ENCODE data around the gene SSTR4. TPM values are rescaled to one million over a fixed set of nuclear protein-coding genes. Genes with fewer than 3 reads are reported as not detected.

The SSTR4 gene
- total RNA-seq, 1 donor from 2014 or later, result not detected

DNA sequence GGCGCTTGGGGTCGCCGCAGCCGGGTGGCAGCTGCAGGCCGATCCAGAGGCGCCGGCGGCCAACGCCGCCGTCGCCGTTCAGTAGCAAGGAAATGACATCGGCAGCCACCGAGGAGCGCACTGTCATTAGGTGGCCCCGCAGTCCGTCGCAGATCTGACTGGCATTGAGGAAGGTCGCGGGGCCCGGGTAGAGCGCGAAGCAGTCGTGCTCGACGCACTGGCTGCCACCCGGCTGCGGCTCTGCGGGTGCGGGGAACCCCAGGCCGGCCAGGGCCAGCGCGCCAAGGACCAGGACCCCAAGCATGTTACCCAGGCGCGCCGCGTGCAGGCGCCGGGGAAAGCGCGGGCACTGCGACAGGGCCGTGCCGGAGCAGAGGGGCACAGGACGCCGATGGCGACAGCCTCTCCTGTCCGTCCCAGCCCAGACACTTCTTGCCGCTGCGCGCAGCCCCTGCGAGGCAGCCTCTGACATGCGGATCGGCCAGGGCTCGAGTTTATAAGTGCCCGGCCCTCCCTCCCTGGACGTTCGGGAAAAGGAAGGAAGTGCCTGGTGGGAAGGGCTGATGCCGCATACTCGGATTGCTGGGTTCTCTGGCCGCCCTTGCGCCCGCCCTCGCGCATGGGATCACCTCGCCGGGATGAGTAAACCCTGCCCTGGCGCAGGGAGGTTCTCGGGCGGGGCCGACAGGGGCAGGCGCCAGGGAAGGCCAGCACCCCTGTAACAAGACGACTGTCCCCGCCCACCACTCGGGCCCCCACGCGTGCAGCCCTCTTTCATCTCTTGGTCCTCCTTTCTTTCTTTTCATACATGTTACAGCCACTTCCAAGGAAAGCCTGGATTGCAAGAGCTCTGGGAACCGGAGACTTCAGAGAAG lies 14.3 kb downstream of the SSTR4 start, which contains the start of gene THBD:
Gene THBD, minus strand, starts transcription at position 472 of the 875 bp plus-strand sequence. Its CDS starts 168 bp downstream, at position 304.
- H3K9me3 ChIP-seq (ENCODE audit: control insufficient read depth in 3 of 3, low read length in 3 of 3), result no peaks in the 10 kb centered on the region
- no peaks in the 10 kb centered on the region for H3K27me3 ChIP-seq (ENCODE audit: control insufficient read depth in 3 of 3, insufficient read depth in 3 of 3, low read length in 3 of 3)
- peak within 1 kb of the TSS; percentile 91 to 99 (median 98) for H3K9ac ChIP-seq (ENCODE audit: low read depth in 1 of 3, low read length in 3 of 3)
- H3K4me3 ChIP-seq (ENCODE audit: low read length in 3 of 3), result peak within 1 kb of the TSS; percentile 77 to 93 (median 86)
- peak within 1 kb of the TSS; percentile 94 for H3K27ac ChIP-seq (ENCODE audit: low read depth, low read length)
- H3K4me1 ChIP-seq (ENCODE audit: control insufficient read depth in 3 of 3, insufficient read depth in 3 of 3, low read length in 3 of 3), result peaks cover 49 to 70% (median 61%) of the 10 kb centered on the region in 3 donors
- peaks cover 0 to 4% (median 0%) of the 10 kb centered on the region in 3 donors for H3K36me3 ChIP-seq (ENCODE audit: control insufficient read depth in 3 of 3, insufficient read depth in 3 of 3, low read length in 3 of 3)

DNA sequence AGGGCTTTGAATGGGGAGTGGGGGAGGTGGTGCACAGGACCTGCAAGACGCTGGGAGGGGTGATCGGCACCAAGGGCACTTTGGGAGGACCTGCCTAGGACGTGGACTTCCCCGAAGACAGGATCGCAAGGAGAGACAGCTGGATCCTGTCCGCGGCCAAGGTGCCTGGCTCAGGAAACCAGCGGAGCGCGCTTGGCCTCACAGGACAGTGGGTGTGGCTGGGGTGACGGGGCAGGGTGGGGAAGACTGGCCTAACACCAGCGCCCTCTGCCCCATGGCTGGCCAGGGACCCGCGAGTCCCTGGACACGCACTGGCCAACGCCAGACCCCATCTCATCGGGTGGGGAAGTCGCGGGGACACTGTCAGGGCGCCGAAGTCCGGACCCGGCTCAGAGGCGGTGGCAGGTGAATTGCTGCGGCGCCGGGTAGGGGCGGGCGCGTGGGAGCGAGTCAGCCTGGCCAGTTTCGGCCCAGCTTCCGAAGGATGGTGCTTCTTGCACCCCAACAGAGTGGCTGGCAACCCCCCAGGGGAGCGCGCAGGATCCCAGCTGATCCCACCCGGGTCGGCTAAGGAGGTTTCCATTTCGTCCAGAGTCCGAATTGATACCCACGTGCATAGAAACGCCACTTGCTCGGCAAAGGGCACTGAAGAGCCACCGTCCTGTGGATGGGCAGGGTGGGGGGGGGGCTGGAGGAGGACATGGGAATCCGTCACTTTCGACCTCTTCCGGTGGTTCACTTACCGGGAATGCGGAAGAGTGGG lies 15.1 kb downstream of the SSTR4 start:
- peak overlapping the region; percentile 94 for H3K27ac ChIP-seq (ENCODE audit: low read depth, low read length)
- H3K4me1 ChIP-seq (ENCODE audit: control insufficient read depth in 3 of 3, insufficient read depth in 3 of 3, low read length in 3 of 3), result peaks cover 49 to 65% (median 57%) of the 10 kb centered on the region in 3 donors
- H3K27me3 ChIP-seq (ENCODE audit: control insufficient read depth in 3 of 3, insufficient read depth in 3 of 3, low read length in 3 of 3), result no peaks in the 10 kb centered on the region
- H3K9ac ChIP-seq (ENCODE audit: low read depth in 1 of 3, low read length in 3 of 3), result peak overlapping the region; percentile 91 to 99 (median 98)
- H3K4me3 ChIP-seq (ENCODE audit: low read length in 3 of 3), result peak overlapping the region; percentile 77 to 93 (median 86)
- peaks cover 0 to 4% (median 0%) of the 10 kb centered on the region in 3 donors for H3K36me3 ChIP-seq (ENCODE audit: control insufficient read depth in 3 of 3, insufficient read depth in 3 of 3, low read length in 3 of 3)
- H3K9me3 ChIP-seq (ENCODE audit: control insufficient read depth in 3 of 3, low read length in 3 of 3), result no peaks in the 10 kb centered on the region

DNA sequence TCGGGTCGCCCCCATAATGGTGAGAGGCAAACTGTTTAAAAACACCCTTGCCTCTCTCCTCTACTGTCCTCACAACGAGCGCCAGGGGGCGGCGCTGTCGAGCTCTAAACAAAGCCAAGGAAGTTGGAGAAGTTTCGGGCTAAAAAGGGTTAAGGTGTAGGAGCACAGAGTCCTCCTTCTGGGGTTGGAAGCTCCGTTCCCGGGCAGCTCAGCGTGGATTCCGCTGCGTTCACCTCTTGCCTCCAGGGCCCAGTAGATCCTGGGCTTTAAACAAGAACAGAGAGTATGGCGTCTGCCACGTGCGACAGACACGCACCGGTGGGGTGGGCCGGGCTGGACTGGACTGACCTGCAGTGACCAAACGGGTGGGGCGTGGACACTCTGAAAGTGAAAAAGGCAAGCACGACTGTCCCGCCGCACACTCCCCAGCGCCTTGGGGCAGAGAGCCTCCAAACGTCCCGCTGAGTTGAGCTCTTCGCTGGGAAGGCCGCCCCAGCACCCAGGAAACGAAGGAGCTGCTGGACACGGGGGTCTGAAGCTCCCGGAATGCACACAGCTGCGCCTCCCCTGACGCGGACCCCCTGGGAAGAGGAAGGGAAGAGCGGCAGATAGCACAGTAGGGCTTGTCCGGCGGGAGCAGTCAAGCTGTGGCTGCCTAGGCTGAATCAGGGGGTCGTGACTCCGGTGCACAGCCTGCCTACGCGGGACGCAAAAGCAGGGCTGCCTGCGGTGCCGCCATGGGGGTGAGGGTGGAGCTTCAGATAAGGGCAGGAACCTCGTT lies 15.9 kb downstream of the SSTR4 start:
- H3K27me3 ChIP-seq (ENCODE audit: control insufficient read depth in 3 of 3, insufficient read depth in 3 of 3, low read length in 3 of 3), result no peaks in the 10 kb centered on the region
- peak overlapping the region; percentile 77 to 93 (median 86) for H3K4me3 ChIP-seq (ENCODE audit: low read length in 3 of 3)
- peaks cover 0 to 4% (median 0%) of the 10 kb centered on the region in 3 donors for H3K36me3 ChIP-seq (ENCODE audit: control insufficient read depth in 3 of 3, insufficient read depth in 3 of 3, low read length in 3 of 3)
- no peaks in the 10 kb centered on the region for H3K9me3 ChIP-seq (ENCODE audit: control insufficient read depth in 3 of 3, low read length in 3 of 3)
- peak overlapping the region; percentile 94 for H3K27ac ChIP-seq (ENCODE audit: low read depth, low read length)
- peaks cover 48 to 62% (median 50%) of the 10 kb centered on the region in 3 donors for H3K4me1 ChIP-seq (ENCODE audit: control insufficient read depth in 3 of 3, insufficient read depth in 3 of 3, low read length in 3 of 3)
- peak overlapping the region; percentile 91 to 99 (median 98) for H3K9ac ChIP-seq (ENCODE audit: low read depth in 1 of 3, low read length in 3 of 3)

DNA sequence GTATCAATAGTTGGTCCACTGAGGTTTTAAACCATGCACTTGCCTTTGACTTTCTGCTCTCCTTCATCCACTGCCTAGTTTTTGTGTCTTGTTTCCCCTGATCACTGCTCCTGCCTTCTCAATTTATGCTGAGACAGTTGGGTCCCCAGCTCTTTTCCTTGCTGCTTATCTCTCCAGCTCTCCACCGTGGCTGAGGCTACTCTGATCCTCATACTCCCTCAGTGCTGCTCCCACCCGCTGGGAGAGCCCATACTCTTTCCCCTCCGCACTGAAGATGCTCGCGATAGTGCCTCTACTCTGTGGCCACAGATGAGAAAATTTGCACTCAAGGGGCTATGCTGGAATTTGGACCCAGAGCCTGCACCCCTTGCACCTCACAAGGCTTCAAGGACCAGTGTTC lies 17.8 kb downstream of the SSTR4 start:
- no peak overlapping the region for H3K4me3 ChIP-seq (ENCODE audit: low read length in 3 of 3)
- H3K27me3 ChIP-seq (ENCODE audit: control insufficient read depth in 3 of 3, insufficient read depth in 3 of 3, low read length in 3 of 3), result no peaks in the 10 kb centered on the region
- H3K9ac ChIP-seq (ENCODE audit: low read depth in 1 of 3, low read length in 3 of 3), result no peak overlapping the region
- no peak overlapping the region for H3K27ac ChIP-seq (ENCODE audit: low read depth, low read length)
- H3K4me1 ChIP-seq (ENCODE audit: control insufficient read depth in 3 of 3, insufficient read depth in 3 of 3, low read length in 3 of 3), result peaks cover 30 to 44% (median 31%) of the 10 kb centered on the region in 3 donors
- peaks cover 0 to 2% (median 0%) of the 10 kb centered on the region in 3 donors for H3K36me3 ChIP-seq (ENCODE audit: control insufficient read depth in 3 of 3, insufficient read depth in 3 of 3, low read length in 3 of 3)
- no peaks in the 10 kb centered on the region for H3K9me3 ChIP-seq (ENCODE audit: control insufficient read depth in 3 of 3, low read length in 3 of 3)

DNA sequence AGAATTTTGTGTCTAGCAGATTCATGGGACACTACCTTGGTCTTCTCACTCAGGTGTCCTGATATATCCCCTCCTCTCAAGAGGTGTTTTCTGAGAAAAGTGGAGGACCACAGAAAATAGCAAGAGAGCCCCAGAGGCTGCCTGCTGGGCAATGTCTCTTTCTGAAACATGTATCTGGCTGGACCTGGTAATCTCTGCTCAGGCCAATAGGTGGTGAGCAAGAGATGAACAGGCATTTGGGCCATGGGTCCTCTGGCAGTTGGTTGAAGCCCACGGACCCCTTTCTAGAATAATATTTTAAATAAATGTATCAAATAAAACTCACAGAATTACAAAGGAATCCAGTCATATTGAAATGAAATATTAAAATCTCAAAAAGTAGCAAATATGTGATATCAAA lies 23.1 kb downstream of the SSTR4 start:
- H3K27ac ChIP-seq (ENCODE audit: low read depth, low read length), result no peak overlapping the region

DNA sequence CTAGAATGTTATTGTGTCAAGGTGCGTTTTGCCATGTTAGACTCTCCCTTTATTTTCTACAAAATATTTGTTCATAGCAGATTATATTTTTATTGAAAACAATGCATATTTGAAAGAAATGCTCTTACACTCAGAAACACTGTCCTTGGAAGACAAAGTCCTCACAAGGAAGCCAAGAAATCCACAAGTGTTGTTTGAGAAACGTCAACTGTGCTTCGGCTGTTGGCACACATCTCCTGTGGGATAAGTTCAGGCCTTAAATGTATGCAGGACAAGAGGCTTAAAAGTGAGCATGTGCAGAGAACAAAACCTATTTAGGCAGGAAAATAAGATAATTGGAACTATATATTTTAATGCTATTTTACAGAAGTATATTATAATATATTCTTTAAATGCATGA lies 23.9 kb downstream of the SSTR4 start:
- no peaks in the 10 kb centered on the region for H3K36me3 ChIP-seq (ENCODE audit: control insufficient read depth in 3 of 3, insufficient read depth in 3 of 3, low read length in 3 of 3)
- H3K4me1 ChIP-seq (ENCODE audit: control insufficient read depth in 3 of 3, insufficient read depth in 3 of 3, low read length in 3 of 3), result peaks cover 21 to 37% (median 27%) of the 10 kb centered on the region in 3 donors

More for the DNA sequence above, 23.1 kb downstream of the SSTR4 start:
- H3K9ac ChIP-seq (ENCODE audit: low read depth in 1 of 3, low read length in 3 of 3), result no peak overlapping the region
- peaks cover 21 to 32% (median 27%) of the 10 kb centered on the region in 3 donors for H3K4me1 ChIP-seq (ENCODE audit: control insufficient read depth in 3 of 3, insufficient read depth in 3 of 3, low read length in 3 of 3)
- no peaks in the 10 kb centered on the region for H3K27me3 ChIP-seq (ENCODE audit: control insufficient read depth in 3 of 3, insufficient read depth in 3 of 3, low read length in 3 of 3)
- no peaks in the 10 kb centered on the region for H3K9me3 ChIP-seq (ENCODE audit: control insufficient read depth in 3 of 3, low read length in 3 of 3)
- H3K4me3 ChIP-seq (ENCODE audit: low read length in 3 of 3), result no peak overlapping the region
- no peaks in the 10 kb centered on the region for H3K36me3 ChIP-seq (ENCODE audit: control insufficient read depth in 3 of 3, insufficient read depth in 3 of 3, low read length in 3 of 3)

DNA sequence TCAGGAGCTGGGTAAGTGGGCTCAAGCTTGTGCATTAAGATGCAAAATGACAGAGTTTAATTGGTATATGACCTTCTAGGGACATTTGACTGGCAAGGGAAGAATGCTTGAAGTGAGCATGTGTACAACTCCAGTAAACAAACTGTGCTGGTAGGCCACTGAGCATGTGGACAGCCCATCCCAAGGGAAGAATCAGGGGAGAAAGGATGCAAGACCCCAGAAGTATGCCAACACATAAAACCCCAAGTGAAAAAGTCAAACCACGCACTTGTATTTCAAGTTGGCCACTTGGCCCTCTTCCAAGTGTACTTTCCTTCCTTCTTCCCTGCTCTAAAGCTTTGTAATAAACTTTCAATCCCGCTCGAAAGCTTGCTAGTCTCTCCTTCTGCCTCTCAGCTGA lies 24.7 kb downstream of the SSTR4 start:
- Histone ChIP-seq H3K27me3 (ENCODE audit: control insufficient read depth in 3 of 3, insufficient read depth in 3 of 3, low read length in 3 of 3) (no peaks in the 10 kb centered on the region), H3K9me3 (ENCODE audit: control insufficient read depth in 3 of 3, low read length in 3 of 3) (no peaks in the 10 kb centered on the region), H3K27ac (ENCODE audit: low read depth, low read length) (no peak overlapping the region), H3K9ac (ENCODE audit: low read depth in 1 of 3, low read length in 3 of 3) (no peak overlapping the region), H3K4me1 (ENCODE audit: control insufficient read depth in 3 of 3, insufficient read depth in 3 of 3, low read length in 3 of 3) (peaks cover 21 to 38% (median 27%) of the 10 kb centered on the region in 3 donors), H3K36me3 (ENCODE audit: control insufficient read depth in 3 of 3, insufficient read depth in 3 of 3, low read length in 3 of 3) (no peaks in the 10 kb centered on the region), H3K4me3 (ENCODE audit: low read length in 3 of 3) (no peak overlapping the region)

More for the DNA sequence above, 23.9 kb downstream of the SSTR4 start:
- no peak overlapping the region for H3K27ac ChIP-seq (ENCODE audit: low read depth, low read length)
- H3K4me3 ChIP-seq (ENCODE audit: low read length in 3 of 3), result no peak overlapping the region
- H3K9me3 ChIP-seq (ENCODE audit: control insufficient read depth in 3 of 3, low read length in 3 of 3), result no peaks in the 10 kb centered on the region
- no peaks in the 10 kb centered on the region for H3K27me3 ChIP-seq (ENCODE audit: control insufficient read depth in 3 of 3, insufficient read depth in 3 of 3, low read length in 3 of 3)
- no peak overlapping the region for H3K9ac ChIP-seq (ENCODE audit: low read depth in 1 of 3, low read length in 3 of 3)

DNA sequence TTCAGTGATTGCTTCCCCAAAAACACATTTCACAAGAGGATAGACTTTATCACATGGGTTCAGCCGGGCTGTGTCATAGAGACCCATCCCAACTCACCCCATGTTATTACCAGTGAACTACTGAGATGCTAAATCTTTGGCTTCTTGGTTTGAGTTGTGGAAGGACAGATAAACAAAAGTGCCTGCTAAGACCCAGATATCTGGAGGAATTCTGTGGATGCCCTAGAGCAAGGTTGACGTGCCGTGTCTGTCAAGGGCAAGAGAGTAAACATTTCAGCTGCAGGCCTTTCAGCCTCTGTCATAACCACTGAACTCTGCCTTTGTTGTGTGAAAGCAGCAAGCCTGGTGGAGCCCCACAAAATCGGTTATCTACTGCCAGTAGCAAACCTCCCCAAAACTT lies 25.5 kb downstream of the SSTR4 start:
- H3K4me3 ChIP-seq (ENCODE audit: low read length in 3 of 3), result no peak overlapping the region
- no peaks in the 10 kb centered on the region for H3K36me3 ChIP-seq (ENCODE audit: control insufficient read depth in 3 of 3, insufficient read depth in 3 of 3, low read length in 3 of 3)
- no peaks in the 10 kb centered on the region for H3K9me3 ChIP-seq (ENCODE audit: control insufficient read depth in 3 of 3, low read length in 3 of 3)
- H3K27me3 ChIP-seq (ENCODE audit: control insufficient read depth in 3 of 3, insufficient read depth in 3 of 3, low read length in 3 of 3), result no peaks in the 10 kb centered on the region
- H3K9ac ChIP-seq (ENCODE audit: low read depth in 1 of 3, low read length in 3 of 3), result no peak overlapping the region
- H3K4me1 ChIP-seq (ENCODE audit: control insufficient read depth in 3 of 3, insufficient read depth in 3 of 3, low read length in 3 of 3), result peaks cover 21 to 38% (median 27%) of the 10 kb centered on the region in 3 donors
- peak overlapping the region; percentile 70 for H3K27ac ChIP-seq (ENCODE audit: low read depth, low read length)

DNA sequence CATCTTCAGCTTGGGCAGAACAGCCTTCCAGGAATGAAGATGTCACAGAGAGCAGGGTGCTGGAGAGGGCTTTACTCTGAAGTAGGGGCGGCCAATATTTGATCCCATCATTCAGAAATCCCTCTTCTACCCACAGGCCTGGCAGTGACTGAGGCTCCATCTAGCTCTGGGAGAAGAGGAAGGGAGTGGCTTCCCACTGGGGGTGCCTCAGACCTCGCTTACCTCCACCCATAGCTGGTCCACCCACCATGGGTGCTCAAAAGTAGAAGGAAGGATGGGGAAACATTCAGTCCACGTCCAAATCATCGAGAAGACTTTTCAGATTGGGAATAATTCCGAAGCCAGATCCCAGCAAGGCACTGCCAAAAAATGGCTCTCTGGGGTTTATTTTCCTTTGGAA lies 26.1 kb downstream of the SSTR4 start:
- peak overlapping the region; percentile 70 for H3K27ac ChIP-seq (ENCODE audit: low read depth, low read length)
- H3K36me3 ChIP-seq (ENCODE audit: control insufficient read depth in 3 of 3, insufficient read depth in 3 of 3, low read length in 3 of 3), result no peaks in the 10 kb centered on the region
- no peaks in the 10 kb centered on the region for H3K27me3 ChIP-seq (ENCODE audit: control insufficient read depth in 3 of 3, insufficient read depth in 3 of 3, low read length in 3 of 3)
- H3K9me3 ChIP-seq (ENCODE audit: control insufficient read depth in 3 of 3, low read length in 3 of 3), result no peaks in the 10 kb centered on the region
- H3K4me3 ChIP-seq (ENCODE audit: low read length in 3 of 3), result peak overlapping the region in 2 of 3 donors; percentile 33 to 39
- peaks cover 21 to 38% (median 27%) of the 10 kb centered on the region in 3 donors for H3K4me1 ChIP-seq (ENCODE audit: control insufficient read depth in 3 of 3, insufficient read depth in 3 of 3, low read length in 3 of 3)
- peak overlapping the region in 2 of 3 donors; percentile 19 to 25 for H3K9ac ChIP-seq (ENCODE audit: low read depth in 1 of 3, low read length in 3 of 3)

Measured in skeletal muscle tissue (tissue), 4 donors.